ENCODE measurements around the gene AK1.
"Not testable (repeated sequence)": the region's sequence is repeated elsewhere in the genome, so short reads cannot be mapped to it uniquely, and the experiment has no call there.

The AK1 gene

GRCh38 chr9:127845619-127846018 is 31.9 kb downstream of the AK1 start:
- not testable (repeated sequence) for DNase-seq

GRCh38 chr9:127844821-127845359 is 32.6 kb downstream of the AK1 start:
- no peak for DNase-seq

GRCh38 chr9:127841087-127841835 is 36.2 kb downstream of the AK1 start:
- no peak for DNase-seq

GRCh38 chr9:127838375-127839078 is 38.9 kb downstream of the AK1 start:
- DNase-seq, result no peak

DNA sequence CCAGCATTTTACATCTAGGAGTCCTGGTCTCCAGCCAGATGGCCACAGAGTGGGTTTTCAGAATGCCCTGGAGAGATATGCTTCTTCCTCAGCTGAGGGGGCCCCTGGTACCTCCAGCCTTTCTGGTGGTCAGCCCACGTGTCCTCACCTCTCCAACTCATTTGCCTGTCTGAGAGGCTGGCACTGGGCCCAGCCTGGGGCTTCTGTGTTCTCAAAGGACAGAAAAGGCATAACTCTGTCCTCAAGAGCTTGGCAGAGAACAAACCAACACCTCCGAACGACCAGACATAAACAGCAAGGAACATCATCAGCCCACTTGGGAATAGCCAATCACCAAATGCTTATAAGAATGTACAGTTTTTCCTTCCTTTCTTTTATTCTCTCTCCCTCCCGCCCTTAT is 40.1 kb downstream of the AK1 start:
- no peak for DNase-seq

- not testable (repeated sequence) for DNase-seq
Measured at GRCh38 chr9:127836561-127836960, 40.9 kb downstream of the AK1 start.

GRCh38 chr9:127835991-127836516 is 41.4 kb downstream of the AK1 start:
- no peak for DNase-seq

DNA sequence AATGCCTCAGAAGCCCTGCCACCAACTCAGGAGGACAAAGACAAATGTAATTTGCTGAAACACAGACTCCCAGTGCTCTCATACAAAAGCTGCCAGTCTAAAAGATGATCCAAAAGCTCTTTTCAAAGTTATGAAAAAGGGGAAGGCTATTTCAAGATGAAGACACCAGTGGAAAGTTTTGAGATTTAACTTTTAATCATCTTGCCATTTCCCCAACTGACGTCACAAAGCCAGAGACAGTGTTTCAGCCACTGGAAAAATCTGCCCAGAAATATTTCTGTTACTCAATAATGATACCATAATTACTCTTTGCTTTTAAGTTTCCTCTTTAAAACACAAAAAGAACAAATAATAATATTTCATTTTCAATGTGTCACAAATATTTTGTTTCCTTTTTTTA is 43.9 kb downstream of the AK1 start:
- DNase-seq, result no peak

DNA sequence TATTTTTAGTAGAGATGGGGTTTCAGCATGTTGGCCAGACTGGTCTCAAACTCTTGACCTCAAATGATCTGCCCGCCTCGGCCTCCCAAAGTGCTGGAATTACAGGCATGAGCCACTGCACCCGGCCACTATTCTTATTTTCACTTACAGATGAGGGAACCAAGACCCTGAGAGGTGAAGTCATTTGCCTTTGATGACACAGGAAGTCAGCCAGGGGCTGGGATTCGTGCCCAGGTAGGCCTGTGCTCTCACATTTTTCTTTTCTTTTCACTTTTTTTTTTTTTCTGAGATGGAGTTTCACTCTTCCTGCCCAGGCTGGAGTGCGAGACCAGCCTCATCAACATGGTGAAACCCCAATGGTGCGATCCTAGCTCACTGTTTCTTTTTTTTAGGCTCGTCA is 45.2 kb downstream of the AK1 start:
- no peak for DNase-seq

DNA sequence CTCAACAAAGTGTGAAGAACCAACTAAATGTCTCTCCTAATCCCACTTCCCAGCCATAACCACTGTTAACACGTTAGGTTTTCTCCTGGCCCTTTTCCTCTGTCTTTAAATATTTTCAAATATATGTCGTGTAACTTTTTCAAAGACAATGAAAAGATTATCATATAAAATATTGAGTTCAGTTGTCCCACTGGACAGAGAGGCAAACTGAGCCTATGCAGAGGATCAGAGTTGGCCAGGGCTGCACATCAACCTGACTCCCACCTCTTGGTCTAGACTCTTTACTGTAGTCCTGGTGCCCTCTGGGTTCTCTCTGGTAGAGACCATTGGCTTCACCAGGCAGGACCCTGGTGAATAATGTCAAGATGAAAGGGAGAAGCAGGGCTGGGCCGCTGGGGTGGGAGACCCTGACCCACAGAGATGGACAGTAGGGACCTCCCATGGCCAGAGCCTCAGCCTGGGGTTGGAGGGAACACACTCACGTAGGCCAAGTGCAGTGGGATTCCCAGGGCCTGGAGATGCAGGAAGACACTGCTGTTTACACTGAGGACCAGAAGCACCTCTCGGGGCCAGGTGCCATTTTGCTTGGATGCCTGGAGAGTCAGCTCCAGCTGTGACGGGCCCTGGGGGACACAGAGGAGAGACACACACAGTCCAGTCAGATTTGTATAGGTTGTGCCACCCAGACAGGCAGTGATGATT is 48.1 kb downstream of the AK1 start:
- no peak for DNase-seq

- DNase-seq, result no peak
Measured at GRCh38 chr9:127828262-127829031, 49.0 kb downstream of the AK1 start.

- DNase-seq, result no peak
Measured at GRCh38 chr9:127826253-127826913, 51.1 kb downstream of the AK1 start.

- DNase-seq, result no peak
Measured at GRCh38 chr9:127825319-127826051, 52.0 kb downstream of the AK1 start.

- no peak for DNase-seq
Measured at GRCh38 chr9:127822108-127822507, 55.4 kb downstream of the AK1 start.

GRCh38 chr9:127818574-127818973 is 58.9 kb downstream of the AK1 start:
- no peak for DNase-seq

DNA sequence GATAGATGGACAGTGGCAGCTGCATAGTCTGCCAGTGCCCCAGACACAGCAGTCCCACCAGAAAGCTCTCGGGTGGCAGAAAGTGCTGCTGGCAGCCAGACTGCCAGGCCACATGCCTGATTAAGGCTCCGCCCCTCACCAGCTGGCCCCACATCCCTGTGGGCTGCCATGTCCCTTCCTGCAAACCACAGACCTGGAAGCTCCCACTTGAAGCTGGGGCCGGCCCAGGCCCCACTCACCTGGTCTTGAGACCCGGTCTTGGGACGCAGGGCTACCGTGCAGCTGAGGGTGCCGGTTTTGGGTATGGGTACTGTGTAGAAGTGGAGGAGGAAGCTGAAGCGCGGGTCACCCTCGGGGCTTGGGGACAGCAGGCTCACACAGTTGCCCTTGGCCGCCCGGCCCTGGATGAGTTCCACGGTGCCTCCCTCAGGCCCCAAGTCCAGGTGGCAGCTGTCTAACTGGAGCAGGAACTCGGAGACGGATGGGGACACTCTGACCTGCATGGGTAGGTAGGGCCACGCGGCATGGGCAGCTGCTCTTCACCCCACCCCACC is 59.5 kb downstream of the AK1 start:
- DNase-seq, result peak; percentile 33

GRCh38 chr9:127816728-127817127 is 60.7 kb downstream of the AK1 start:
- DNase-seq, result no peak
